ENCODE measurements around the gene BMPR1A. TPM values are rescaled to one million over a fixed set of nuclear protein-coding genes. Genes with fewer than 3 reads are reported as not detected.

Gene BMPR1A
- total and polyA plus RNA-seq, 9 of the 15 experiments (the other 6 are each of a cell fraction or from before 2014, with no cell fraction given): 1.6 to 17.5 (median 9.1) TPM

GRCh38 chr10:86752311-86752710 lies 4.1 kb upstream of the BMPR1A start (continued):
- TF ChIP-seq ZMIZ1 (IDR thresholded peaks at IDR 0.05; ENCODE audit: low read depth in 2 of 2, low read length in 2 of 2) (no peak), SETDB1 (IDR thresholded peaks at IDR 0.05; ENCODE audit: low read length) (no peak), SMARCB1 (IDR thresholded peaks at IDR 0.05; ENCODE audit: insufficient read length, low read depth) (no peak), ZNF280B (CRISPR knock-in tag; IDR thresholded peaks at IDR 0.05) (no peak), NFE2L1 (tag; IDR thresholded peaks at IDR 0.05; ENCODE audit: borderline replicate concordance, low read depth) (no peak), MAX (CRISPR knock-in tag; IDR thresholded peaks at IDR 0.05) (no peak), ZFP91 (CRISPR knock-in tag; IDR thresholded peaks at IDR 0.05) (no peak), GTF2E2 (tag; IDR thresholded peaks at IDR 0.05) (no peak), RNF219 (CRISPR knock-in tag; IDR thresholded peaks at IDR 0.05) (no peak), KDM5B (IDR thresholded peaks at IDR 0.05; ENCODE audit: insufficient replicate concordance, low read depth, low read length) (no peak), MTA3 (IDR thresholded peaks at IDR 0.05; ENCODE audit: borderline replicate concordance) (no peak), HMBOX1 (IDR thresholded peaks at IDR 0.05) (0 out of 2 replicates have a peak, but pooled peaks have one; percentile 20), BRD9 (IDR thresholded peaks at IDR 0.05; ENCODE audit: low read depth, partially characterized antibody) (no peak), VEZF1 (CRISPR knock-in tag; IDR thresholded peaks at IDR 0.05) (no peak)

Data from K562 (cell line).